SK-N-MC (cell line): ENCODE results near the gene SMYD3.

Experiments used
- EZH2 ChIP-seq: fragments of 200-600 bp; sonication (generic); IDR thresholded peaks from one replicate; pipeline ENCODE4 v1.6.1; 2017; ENCODE audit warnings: antibody characterized with exemption
- FOXP2 ChIP-seq: optimal IDR thresholded peaks from 2 replicates; pipeline ENCODE3; 2011; ENCODE audit warnings: mild to moderate bottlenecking, moderate library complexity; ENCODE audit not compliant: insufficient read depth; ENCODE audit errors: extremely low read length, control extremely low read depth
- POLR2AphosphoS5 ChIP-seq: IDR thresholded peaks from 2 replicates; pipeline ENCODE4 v1.6.1; 2012; ENCODE audit warnings: mild to moderate bottlenecking, low read depth, low read length, borderline replicate concordance

GRCh38 chr1:246397046-246397445 is 110.0 kb downstream of the SMYD3 start:
- no peak for TF ChIP-seq POLR2AphosphoS5
- TF ChIP-seq EZH2, result no peak
- no peak for TF ChIP-seq FOXP2
